ENCODE results near the gene SLC16A13. TPM values are rescaled to one million over a fixed set of nuclear protein-coding genes. Genes with fewer than 3 reads are reported as not detected.
"Not testable (repeated sequence)": the region's sequence is repeated elsewhere in the genome, so short reads cannot be mapped to it uniquely, and the experiment has no call there.

SLC16A13 gene, protein sequence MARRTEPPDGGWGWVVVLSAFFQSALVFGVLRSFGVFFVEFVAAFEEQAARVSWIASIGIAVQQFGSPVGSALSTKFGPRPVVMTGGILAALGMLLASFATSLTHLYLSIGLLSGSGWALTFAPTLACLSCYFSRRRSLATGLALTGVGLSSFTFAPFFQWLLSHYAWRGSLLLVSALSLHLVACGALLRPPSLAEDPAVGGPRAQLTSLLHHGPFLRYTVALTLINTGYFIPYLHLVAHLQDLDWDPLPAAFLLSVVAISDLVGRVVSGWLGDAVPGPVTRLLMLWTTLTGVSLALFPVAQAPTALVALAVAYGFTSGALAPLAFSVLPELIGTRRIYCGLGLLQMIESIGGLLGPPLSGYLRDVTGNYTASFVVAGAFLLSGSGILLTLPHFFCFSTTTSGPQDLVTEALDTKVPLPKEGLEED
- polyA plus RNA-seq: 1 to 10 TPM in 2 of 3 donors, under 1 TPM in 1; 0.89 to 2.4 (median 1.8) TPM

DNA sequence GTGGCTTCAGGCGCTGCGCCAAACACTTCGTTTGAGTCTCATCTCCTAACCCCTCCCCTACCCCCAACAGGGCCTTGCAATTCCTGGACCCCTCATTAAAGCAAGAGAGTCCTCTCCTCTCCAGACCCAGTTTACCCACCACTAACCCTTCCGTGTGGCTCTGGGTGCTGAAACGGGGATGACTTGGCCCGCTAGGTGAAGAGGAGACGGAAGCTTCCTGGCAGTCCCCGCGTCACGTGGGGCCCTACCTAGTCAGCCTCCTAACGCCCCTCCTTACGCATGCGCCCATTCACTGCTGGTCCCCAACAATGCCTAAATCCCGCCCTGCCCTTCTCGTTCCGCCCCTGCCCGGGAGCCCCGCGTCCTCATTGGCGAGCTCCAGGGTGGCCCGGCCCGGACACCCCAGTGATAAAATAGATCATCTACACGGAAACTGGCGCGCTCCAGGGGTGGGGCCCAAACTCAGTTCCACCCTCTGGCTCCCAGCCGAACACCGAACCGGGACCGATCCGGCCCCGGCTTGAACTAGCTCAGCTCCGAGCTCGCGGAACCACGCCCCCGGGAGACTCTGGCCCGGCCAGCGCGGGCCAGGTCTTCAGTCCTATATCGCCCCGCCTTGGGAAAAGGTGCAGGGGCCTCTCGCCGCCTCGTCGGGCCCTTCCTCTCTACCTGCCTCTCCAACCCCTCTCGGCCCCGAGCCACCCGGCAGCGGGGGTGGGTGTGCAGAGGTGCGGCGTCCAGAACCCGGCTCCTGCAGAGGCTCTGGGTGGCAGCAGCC lies at the start of gene SLC16A13:
Gene SLC16A13 (plus strand): TSS at position 425 of the 778 bp plus-strand sequence. CDS start 368 bp downstream, outside the sequence.
- WGBS, 3 donors: 0% methylated on average over 52 of the region's 52 CpGs
- H3K27ac ChIP-seq (ENCODE audit: low read depth, low read length): no peak within 1 kb of the TSS

DNA sequence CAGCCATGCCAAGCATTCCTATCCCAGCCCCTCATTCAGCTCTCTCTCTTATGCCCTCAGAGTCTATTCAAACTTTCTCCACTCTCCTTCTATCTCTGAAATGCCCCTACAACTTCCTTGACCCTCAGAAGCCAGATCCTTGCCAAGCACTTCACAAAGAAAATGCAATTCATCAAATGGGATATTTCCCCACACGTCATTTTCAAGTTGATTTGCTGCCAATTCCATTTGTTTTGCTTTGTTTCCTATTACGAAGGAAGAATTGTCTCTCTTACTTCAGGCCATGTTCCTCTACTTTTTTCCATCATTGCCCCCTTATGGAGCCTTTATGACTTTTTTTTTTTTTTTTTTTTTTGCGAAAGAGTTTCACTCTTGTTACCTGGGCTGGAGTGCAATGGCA lies 49.1 kb upstream of the SLC16A13 start:
- 39 to 59% (median 52%) methylated on average over 3 of the region's 3 CpGs for WGBS, 3 donors
- no peak overlapping the region for H3K27ac ChIP-seq (ENCODE audit: low read depth, low read length)

DNA sequence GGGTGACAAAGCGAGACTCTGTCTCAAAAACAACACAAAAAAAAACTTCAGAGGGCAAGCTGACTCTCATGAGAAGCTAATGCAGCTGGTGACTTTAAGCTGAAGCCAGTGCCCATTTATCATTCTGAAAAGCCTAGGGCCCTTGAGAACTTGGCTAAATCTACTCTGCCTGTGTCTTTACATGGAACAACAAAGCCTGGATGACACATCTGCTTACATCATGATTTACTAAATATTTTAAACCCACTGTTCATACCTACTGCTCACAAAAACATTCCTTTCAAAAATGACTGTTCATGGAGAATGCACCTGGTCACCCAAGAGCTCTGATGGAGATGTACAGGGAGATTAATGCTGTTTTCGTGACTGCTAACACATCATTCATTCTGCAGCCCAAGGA lies 46.0 kb upstream of the SLC16A13 start:
- no peak overlapping the region for H3K27ac ChIP-seq (ENCODE audit: low read depth, low read length)
- 88 to 92% (median 91%) methylated on average over 2 of the region's 2 CpGs for WGBS, 3 donors

DNA sequence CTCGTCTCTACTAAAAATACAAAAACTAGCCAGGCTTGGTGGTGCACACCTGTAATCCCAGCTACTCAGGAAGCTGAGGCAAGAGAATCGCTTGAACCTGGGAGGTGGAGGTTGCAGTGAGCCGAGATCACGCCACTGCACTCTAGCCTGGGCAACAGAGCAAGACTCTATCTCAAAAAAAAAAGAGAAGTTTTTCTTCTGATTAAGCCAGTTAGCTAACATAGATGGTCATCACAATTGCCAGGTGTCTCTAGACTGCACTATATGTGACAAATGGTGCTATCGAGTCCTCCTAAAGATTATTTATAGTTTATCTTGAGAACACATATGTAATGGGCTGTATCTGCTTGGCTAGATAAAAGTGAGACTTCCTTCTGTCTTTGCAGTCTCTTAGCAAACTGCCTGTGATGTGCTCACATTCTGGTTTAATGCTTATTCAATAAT lies 42.2 kb upstream of the SLC16A13 start:
- not testable (repeated sequence) for H3K27ac ChIP-seq (ENCODE audit: low read depth, low read length)
- 63 to 79% (median 72%) methylated on average over 5 of the region's 5 CpGs for WGBS, 3 donors

DNA sequence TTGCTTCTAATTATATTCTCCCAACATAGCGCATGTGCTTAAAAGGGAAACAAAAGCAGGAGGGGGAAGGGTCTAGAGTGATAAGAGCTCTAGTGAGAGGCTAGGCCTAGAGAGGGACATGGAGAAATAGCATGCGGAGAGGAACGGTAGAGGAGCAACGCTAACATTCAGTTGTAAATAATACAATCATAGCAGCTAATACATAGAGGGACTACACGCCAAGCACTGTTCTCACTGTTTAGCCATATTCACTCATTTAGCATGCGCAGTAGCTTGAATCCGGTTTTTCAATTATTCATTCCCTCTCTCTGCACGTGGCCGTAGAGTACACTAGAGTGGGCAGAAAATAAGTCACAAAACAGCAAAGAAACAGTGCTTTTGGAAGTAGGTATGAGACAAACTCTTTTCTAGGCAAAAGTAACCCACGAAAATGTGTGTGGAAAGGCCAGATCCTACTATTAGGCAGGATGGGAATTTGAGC lies 41.7 kb upstream of the SLC16A13 start:
- 77 to 85% (median 80%) methylated on average over 10 of the region's 10 CpGs for WGBS, 3 donors
- no peak overlapping the region for H3K27ac ChIP-seq (ENCODE audit: low read depth, low read length)

DNA sequence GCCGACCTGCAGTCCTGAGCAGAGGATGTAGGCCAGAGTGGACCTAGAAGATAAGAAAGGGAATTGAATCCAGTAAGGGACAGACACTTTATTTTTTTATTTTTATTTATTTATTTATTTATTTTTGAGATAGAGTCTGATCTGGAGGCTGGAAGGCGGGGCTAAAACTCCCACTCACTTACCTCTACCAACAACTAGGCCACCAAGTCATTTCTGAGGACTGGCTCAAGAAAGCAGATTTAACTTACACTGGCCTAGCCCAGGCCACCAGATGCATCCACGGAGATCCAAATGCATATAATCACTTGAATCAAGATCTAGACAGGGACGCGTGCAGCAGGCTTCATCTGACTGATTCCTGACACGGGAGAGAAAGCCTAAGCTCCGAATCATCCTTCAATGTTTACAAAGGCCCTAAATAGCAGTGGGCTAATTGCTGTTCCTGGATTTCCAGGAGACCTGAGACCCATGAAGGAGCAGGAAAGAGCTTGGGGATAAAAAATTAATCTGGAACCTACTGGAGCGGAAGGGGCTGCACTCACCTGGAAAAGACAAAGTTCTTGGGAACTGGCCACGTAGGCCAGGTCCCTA lies 41.1 kb upstream of the SLC16A13 start:
- H3K27ac ChIP-seq (ENCODE audit: low read depth, low read length): no peak overlapping the region
- 88 to 91% (median 91%) methylated on average over 9 of the region's 9 CpGs for WGBS, 3 donors

DNA sequence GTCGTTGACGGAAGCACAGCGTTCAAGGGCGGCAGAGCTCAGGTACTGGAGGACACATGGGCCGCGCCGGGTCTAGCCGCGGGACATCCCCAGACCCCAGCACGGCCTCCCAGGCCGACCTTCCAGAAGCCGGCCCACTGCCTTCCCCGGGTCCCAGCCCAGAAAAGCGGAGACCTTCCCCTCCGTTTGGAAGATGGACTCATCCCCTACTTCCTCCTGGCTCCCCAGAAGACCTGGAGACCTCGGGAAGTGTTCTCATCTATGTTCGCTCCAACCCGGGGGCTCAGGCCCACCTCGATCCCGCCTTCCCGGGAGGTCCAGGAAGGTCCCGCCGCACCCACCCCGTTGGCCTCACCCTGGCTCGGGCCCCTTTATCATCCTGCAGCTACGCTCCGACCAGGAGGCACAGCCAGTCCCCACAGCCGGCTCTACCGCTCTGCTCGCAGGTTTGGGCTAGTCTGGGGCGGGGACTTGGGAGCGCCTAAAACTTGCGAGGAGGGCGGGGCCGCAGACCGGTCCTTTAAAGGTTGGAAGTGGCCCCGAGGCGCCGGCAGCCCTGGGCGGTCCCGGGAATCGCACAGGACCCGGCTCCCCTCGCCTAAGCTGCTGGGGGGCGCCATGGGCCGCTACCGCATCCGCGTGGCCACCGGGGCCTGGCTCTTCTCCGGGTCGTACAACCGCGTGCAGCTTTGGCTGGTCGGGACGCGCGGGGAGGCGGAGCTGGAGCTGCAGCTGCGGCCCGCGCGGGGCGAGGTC lies 40.1 kb upstream of the SLC16A13 start, which contains the start of gene ALOX12:
Gene ALOX12 (plus strand): TSS at position 550 of the 756 bp plus-strand sequence. CDS start 69 bp downstream, at position 619.
- WGBS, 3 donors: 15 to 32% (median 26%) methylated on average over 56 to 64 of the region's 64 CpGs
- H3K27ac ChIP-seq (ENCODE audit: low read depth, low read length): no peak within 1 kb of the TSS

DNA sequence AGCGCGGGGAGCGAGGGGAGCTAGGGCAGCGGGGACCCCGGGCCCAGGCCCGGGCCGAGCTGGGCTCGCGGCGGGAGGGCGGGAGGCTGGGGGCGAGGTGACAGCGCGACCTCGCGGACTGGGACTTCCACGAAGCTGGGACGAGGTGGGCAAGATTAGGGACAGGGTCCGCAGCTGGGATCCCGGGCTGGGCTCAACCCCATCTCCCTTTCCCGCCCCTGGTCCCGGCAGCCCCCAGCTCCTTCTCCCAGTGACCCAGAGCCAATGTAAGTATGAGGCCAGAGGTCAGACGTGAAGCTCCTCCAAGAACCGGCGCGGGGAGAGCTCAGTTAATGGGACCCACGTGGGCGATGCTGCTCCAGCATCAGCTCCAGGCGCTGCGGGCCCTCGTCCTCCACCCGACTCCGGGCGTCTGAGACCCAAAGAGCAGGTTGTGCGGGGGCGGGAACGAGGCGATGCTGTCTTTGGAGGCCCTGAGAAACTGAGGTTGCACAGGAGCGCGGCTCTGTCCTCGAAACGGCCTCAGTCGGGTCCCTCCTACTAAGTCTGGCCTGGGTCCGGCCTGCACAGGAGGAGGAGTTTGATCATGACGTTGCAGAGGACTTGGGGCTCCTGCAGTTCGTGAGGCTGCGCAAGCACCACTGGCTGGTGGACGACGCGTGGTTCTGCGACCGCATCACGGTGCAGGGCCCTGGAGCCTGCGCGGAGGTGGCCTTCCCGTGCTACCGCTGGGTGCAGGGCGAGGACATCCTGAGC lies 39.4 kb upstream of the SLC16A13 start:
- H3K27ac ChIP-seq (ENCODE audit: low read depth, low read length): no peak overlapping the region
- WGBS, 3 donors: 65 to 68% (median 67%) methylated on average over 47 to 58 of the region's 58 CpGs

DNA sequence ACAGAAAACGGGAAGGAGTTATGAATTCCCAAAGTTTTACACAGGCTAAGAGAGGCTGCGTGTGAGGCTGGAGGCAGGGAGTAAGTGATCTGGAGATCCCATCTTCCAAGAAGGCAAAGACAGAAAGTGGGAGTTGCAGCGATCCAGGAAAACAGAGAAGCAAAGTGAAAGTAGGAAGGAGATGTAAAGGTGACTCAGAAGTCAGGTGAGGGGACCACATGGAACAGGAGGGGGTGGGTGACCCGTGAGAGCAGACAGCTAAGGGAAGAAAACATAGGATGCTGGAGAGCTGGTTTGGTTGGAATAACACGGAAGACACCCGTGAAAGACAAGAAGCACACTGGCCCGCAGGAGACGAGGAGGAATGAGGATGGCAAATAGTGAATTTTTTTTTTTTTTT lies 38.6 kb upstream of the SLC16A13 start:
- 82 to 86% (median 82%) methylated on average over 8 of the region's 8 CpGs for WGBS, 3 donors
- H3K27ac ChIP-seq (ENCODE audit: low read depth, low read length): no peak overlapping the region

DNA sequence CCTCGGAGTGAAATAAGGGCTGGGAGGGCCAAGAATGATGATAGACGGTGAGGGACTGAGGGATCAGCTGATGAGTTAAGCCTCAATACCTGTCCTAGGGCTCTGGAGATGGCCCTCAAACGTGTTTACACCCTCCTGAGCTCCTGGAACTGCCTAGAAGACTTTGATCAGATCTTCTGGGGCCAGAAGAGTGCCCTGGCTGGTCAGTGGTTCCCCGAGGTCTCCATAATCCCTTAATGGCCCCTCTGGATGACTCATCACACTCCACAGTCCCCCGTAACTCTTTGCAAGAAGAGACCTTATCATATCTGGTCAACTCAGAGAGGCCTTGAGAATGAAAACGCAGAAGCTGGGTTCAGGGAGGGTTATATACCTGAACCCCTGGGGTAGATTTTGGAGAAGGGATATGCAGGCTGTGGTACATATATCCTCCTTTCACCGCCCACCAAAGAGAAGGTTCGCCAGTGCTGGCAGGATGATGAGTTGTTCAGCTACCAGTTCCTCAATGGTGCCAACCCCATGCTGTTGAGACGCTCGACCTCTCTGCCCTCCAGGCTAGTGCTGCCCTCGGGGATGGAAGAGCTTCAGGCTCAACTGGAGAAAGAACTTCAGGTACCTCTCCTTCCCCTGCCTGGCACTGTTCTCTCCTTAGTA lies 36.8 kb upstream of the SLC16A13 start:
- 79 to 86% (median 85%) methylated on average over 11 of the region's 11 CpGs for WGBS, 3 donors
- no peak overlapping the region for H3K27ac ChIP-seq (ENCODE audit: low read depth, low read length)

DNA sequence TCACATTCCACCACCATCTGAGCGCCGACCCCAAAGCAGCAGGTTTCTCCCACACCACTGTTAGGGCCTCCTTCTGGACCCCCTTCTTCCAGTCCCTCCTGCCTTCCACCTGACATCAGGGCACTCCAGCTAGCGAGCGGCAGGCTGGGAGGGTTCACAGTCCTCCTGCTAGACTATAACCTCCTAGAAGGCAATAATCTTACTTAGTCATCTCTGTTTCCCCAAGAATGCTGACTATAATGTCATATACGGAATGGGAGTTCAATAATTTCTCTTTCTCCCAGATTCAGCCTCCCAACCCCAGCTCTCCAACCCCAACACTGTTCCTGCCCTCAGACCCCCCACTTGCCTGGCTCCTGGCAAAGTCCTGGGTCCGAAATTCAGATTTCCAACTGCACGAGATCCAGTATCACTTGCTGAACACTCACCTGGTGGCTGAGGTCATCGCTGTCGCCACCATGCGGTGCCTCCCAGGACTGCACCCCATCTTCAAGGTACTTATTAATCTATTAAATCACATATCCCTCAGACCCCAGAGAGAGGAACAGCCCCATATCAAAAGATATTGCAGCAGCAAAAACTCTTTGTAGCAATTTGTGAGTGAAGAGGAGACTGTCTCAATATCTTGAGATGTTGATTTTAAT lies 34.4 kb upstream of the SLC16A13 start:
- whole genome bisulfite sequencing, 3 donors: 65 to 73% (median 72%) methylated on average over 10 of the region's 10 CpGs
- H3K27ac ChIP-seq (ENCODE audit: low read depth, low read length): no peak overlapping the region

DNA sequence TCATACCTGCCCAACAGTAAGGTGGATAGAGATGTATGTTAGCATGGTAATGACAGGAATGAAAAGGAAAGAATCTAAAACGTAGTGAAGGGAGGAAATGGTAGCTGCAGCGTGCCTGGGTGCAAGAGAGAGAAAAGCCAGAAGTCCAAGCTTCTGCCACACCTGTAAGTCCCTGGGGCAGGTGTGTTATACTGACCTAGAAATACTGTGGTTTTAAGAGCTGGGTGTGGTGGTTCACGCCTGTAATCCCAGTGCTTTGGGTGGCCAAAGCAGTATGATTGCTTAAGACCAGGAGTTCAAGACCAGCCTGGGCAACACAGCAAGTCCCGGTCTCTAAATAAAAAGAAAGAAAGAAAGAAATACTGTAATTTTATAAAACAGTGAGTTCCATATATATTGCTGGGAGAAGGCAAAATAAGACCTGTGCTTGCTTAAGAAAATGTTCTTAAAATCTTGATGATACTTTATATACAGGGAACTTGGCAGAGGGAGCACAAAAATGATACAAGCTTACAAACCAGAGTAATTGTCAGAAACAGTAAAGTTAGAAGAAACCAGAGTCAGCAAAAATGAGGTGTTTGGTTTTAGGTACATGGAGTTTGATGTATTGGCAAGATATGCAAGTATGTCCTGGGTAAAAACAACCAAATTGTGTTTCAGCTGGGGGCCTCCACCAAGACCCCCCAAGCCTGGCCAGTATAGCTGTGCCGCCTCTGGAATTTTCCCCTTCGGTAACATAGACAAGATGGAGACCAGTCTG lies 33.3 kb upstream of the SLC16A13 start:
- H3K27ac ChIP-seq (ENCODE audit: low read depth, low read length): no peak overlapping the region
- WGBS, 3 donors: 89 to 96% (median 91%) methylated on average over 6 of the region's 6 CpGs

DNA sequence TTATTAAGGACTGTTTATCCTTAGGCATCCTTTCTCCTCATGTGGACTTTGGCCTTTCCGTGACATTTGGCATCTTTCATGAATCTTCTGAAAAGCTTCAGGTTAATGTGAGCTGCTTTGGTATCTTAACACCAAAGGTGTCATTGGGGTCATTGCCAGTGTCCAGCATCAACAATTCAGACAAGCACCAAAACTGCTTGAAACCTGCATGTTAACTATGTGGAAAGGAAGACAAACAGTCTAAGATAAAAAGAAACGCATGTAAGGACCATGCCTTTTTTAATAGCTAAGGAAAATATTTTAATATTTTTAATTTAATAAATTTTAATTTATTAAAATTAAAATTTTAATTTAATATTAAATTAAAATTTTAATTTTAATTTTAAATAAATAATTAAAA lies 32.1 kb upstream of the SLC16A13 start:
- no peak overlapping the region for H3K27ac ChIP-seq (ENCODE audit: low read depth, low read length)
- WGBS, 3 donors: 84 to 97% (median 97%) methylated on average over 2 of the region's 2 CpGs

DNA sequence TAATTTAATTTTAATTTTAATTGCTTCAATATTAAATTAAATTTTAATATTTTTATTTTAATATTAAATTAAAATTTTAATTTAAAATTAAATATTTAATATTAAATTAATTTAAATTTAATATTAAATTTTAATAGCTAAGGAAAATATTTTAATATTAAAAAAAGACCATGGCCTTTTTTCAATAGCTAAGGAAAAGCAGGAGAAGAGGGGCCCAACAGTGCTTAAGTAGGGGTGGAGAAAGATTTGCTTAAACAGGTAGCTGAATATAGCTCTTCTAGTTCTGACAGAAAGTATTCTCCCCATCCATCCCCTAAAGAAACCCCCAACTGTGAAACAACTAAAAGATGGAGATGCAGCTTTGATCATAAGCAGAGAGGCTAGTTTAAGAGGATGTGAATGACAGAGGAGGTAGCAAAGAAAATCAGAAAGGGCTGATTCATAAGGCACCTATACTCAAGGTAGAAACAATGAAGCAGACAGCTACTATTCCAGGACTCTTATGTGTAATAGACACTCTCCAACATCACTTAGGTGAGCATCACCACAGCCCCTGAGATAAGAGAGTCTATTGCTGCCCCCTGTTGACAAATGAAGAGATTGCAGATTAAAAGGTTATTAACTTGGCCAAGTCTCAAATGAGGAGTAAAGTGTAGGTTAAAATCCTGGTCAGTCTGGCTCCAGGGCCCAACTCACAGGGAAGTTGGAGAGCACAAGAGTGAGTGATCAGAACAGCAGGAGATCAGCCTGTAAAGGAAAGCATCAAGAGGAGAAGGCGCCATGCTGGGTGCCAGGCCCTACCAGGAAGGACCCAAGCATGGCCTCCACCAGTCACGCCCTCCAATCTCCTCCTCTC lies 31.2 kb upstream of the SLC16A13 start:
- no peak overlapping the region for H3K27ac ChIP-seq (ENCODE audit: low read depth, low read length)
- WGBS, 3 donors: 93 to 96% (median 94%) methylated on average over 2 of the region's 2 CpGs

DNA sequence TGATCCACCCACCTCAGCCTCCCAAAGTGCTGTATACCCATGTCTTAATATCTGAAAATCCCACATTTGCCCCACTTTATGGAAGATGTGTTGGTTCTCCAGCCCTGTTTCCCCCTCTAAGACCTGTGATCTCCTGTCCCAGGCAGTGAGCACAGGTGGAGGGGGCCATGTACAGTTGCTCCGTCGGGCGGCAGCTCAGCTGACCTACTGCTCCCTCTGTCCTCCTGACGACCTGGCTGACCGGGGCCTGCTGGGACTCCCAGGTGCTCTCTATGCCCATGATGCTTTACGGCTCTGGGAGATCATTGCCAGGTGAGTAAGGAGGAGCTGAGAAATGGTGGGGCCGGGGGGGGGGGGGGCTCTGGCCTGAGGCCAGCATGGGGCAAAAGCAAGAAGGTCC lies 30.1 kb upstream of the SLC16A13 start:
- 57 to 83% (median 74%) methylated on average over 6 to 7 of the region's 7 CpGs for WGBS, 3 donors

More for the DNA sequence above, 30.1 kb upstream of the SLC16A13 start:
- no peak overlapping the region for H3K27ac ChIP-seq (ENCODE audit: low read depth, low read length)
